HL-60 (cell line): ENCODE data around the gene PMEL.
"Not testable (repeated sequence)": the region's sequence is repeated elsewhere in the genome, so short reads cannot be mapped to it uniquely, and the experiment has no call there.

Experiments used
- DNase-seq, 2 experiments: peaks; one replicate each; pipeline ENCODE4 v3.0.0-alpha.2; 2010 to 2020; ENCODE audit warnings: low read depth in 1 of 2, low spot score in 1 of 2
- H3K27ac ChIP-seq: fragments of 250-450 bp; sonication (Bioruptor Pico); replicated peaks from 2 replicates; pipeline ENCODE4 v1.5.1; 2020; ENCODE audit warnings: mild to moderate bottlenecking, moderate library complexity
- H3K27me3 ChIP-seq: fragments of 250-450 bp; sonication (Bioruptor Pico); 2 replicates; pipeline ENCODE4 v1.5.1; 2021; ENCODE audit warnings: mild to moderate bottlenecking, moderate library complexity; ENCODE audit not compliant: insufficient read depth, poor library complexity, severe bottlenecking
- H3K4me3 ChIP-seq: replicated peaks from 2 replicates; pipeline ENCODE4 v1.5.1; 2011; ENCODE audit warnings: mild to moderate bottlenecking, control low read depth, low read length; ENCODE audit not compliant: insufficient read depth
- GABPA ChIP-seq: IDR thresholded peaks from 2 replicates; pipeline ENCODE4 v1.6.1; 2012; ENCODE audit warnings: low read depth
- POLR2AphosphoS5 ChIP-seq: IDR thresholded peaks from 2 replicates; pipeline ENCODE4 v1.6.1; 2012; ENCODE audit warnings: low read depth
- SPI1 ChIP-seq: IDR thresholded peaks from 2 replicates; pipeline ENCODE4 v1.6.1; 2012; ENCODE audit warnings: low read depth, mild to moderate bottlenecking, borderline replicate concordance
- TF ChIP-seq, protein P1 (sequence below): IDR thresholded peaks from 2 replicates; pipeline ENCODE4 v1.6.1; 2012; ENCODE audit warnings: low read depth; ENCODE audit not compliant: insufficient replicate concordance
- TF ChIP-seq, protein P2 (sequence below): IDR thresholded peaks from one replicate; pipeline ENCODE4 v1.5.1; 2011; ENCODE audit warnings: low read length, control low read depth, inconsistent platforms; ENCODE audit not compliant: insufficient read depth

The PMEL gene

DNA sequence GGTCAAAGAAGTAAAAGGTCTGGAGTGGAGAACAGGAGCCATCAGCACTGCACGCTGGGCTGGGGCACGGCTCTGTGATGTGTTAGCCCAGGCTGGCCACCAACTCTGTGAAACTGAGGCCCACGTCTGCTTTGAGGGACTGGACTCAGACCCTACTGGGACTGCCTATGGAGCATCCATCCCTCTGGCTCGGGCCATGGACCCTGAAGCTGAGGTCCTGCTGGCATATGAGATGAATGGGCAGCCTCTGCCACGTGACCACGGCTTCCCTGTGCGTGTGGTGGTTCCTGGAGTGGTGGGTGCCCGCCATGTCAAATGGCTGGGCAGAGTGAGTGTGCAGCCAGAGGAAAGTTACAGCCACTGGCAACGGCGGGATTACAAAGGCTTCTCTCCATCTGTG, 38.4 kb upstream of the PMEL start:
- Histone ChIP-seq H3K4me3 (no peak overlapping the region), H3K27ac (no peak overlapping the region), H3K27me3 (no peaks in the 10 kb centered on the region)
- no peak for TF ChIP-seq GABPA
- TF ChIP-seq POLR2AphosphoS5, result no peak
- TF ChIP-seq, protein P1, sequence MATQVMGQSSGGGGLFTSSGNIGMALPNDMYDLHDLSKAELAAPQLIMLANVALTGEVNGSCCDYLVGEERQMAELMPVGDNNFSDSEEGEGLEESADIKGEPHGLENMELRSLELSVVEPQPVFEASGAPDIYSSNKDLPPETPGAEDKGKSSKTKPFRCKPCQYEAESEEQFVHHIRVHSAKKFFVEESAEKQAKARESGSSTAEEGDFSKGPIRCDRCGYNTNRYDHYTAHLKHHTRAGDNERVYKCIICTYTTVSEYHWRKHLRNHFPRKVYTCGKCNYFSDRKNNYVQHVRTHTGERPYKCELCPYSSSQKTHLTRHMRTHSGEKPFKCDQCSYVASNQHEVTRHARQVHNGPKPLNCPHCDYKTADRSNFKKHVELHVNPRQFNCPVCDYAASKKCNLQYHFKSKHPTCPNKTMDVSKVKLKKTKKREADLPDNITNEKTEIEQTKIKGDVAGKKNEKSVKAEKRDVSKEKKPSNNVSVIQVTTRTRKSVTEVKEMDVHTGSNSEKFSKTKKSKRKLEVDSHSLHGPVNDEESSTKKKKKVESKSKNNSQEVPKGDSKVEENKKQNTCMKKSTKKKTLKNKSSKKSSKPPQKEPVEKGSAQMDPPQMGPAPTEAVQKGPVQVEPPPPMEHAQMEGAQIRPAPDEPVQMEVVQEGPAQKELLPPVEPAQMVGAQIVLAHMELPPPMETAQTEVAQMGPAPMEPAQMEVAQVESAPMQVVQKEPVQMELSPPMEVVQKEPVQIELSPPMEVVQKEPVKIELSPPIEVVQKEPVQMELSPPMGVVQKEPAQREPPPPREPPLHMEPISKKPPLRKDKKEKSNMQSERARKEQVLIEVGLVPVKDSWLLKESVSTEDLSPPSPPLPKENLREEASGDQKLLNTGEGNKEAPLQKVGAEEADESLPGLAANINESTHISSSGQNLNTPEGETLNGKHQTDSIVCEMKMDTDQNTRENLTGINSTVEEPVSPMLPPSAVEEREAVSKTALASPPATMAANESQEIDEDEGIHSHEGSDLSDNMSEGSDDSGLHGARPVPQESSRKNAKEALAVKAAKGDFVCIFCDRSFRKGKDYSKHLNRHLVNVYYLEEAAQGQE, result no peak
- TF ChIP-seq, protein P2, sequence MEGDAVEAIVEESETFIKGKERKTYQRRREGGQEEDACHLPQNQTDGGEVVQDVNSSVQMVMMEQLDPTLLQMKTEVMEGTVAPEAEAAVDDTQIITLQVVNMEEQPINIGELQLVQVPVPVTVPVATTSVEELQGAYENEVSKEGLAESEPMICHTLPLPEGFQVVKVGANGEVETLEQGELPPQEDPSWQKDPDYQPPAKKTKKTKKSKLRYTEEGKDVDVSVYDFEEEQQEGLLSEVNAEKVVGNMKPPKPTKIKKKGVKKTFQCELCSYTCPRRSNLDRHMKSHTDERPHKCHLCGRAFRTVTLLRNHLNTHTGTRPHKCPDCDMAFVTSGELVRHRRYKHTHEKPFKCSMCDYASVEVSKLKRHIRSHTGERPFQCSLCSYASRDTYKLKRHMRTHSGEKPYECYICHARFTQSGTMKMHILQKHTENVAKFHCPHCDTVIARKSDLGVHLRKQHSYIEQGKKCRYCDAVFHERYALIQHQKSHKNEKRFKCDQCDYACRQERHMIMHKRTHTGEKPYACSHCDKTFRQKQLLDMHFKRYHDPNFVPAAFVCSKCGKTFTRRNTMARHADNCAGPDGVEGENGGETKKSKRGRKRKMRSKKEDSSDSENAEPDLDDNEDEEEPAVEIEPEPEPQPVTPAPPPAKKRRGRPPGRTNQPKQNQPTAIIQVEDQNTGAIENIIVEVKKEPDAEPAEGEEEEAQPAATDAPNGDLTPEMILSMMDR, result no peak
- no peak for TF ChIP-seq SPI1
- DNase-seq, result no peak

DNA sequence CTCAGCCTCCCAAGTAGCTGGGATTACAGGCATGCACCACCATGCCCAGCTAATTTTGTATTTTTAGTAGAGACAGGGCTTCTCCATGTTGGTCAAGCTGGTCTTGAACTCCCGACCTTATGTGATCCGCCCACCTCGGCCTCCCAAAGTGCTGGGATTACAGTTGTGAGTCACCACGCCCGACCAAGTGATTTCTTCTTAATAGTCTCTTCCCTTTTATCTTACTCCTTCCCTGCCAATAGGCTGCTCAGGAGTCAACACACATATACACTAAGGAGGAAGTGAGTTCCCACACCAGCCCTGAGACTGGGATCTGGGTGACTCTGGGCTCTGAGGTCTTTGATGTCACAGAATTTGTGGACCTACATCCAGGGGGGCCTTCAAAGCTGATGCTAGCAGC, 37.5 kb upstream of the PMEL start:
- TF ChIP-seq SPI1, result peak; percentile 58; the same call in 1 of the 2 replicates
- not testable (repeated sequence) for H3K27ac ChIP-seq, H3K27me3 ChIP-seq, H3K4me3 ChIP-seq
- peak in 1 of 2 experiments; percentile 37 for DNase-seq

DNA sequence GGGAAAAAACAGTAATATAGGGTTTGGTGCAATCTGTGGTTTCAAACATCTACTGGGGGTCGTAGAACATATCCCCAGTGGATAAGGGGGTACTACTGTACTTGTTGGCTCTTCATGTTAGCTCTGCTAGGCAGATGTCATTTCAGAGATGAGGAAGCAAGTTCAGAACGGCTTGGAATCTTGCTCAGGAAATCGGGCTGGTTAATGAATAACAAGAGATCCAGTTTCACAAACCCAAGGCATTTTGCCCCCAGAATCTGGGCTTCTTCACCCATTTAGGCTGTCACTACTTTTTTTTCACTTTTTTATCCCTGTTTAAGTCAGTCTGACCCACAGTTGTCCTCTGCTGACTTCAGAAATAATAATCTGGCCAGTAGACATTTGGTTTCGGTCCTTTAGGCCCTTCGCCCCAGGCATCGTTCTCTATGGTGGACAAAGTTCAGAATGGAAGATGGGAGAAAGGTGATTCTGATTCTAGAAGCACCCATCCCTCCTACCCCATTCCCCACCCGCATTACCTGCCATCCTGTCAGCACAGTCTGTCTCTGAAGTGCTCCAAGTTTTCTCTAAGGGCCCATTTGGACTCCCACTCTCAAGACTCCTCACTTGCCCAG, 35.8 kb upstream of the PMEL start:
- TF ChIP-seq GABPA, result no peak
- TF ChIP-seq, protein P2, result no peak
- TF ChIP-seq, protein P1, result no peak
- TF ChIP-seq POLR2AphosphoS5, result no peak
- TF ChIP-seq SPI1, result no peak
- Histone ChIP-seq H3K27ac (no peak overlapping the region), H3K27me3 (no peaks in the 10 kb centered on the region), H3K4me3 (no peak overlapping the region)
- DNase-seq, result no peak

DNA sequence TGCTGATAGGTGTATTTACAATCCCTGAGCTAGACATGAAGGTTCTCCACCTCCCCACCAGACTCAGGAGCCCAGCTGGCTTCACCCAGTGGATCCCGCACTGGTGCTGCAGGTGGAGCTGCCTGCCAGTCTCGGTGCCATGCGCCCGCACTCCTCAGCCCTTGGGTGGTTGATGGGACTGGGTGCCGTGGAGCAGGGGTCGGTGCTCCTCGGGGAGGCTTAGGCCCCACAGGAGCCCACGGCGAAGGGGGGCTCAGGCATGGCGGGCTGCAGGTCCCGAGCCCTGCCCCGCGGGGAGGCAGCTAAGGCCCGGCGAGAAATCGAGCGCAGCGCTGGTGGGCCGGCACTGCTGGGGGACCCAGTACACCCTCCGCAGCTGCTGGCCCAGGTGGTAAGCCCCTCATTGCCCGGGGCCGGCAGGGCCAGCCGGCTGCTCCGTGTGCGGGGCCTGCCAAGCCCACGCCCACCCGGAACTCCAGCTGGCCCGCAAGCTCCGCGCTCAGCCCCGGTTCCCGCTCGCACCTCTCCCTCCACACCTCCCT, 34.2 kb upstream of the PMEL start:
- H3K27ac ChIP-seq, H3K27me3 ChIP-seq, DNase-seq, H3K4me3 ChIP-seq: not testable (repeated sequence)

DNA sequence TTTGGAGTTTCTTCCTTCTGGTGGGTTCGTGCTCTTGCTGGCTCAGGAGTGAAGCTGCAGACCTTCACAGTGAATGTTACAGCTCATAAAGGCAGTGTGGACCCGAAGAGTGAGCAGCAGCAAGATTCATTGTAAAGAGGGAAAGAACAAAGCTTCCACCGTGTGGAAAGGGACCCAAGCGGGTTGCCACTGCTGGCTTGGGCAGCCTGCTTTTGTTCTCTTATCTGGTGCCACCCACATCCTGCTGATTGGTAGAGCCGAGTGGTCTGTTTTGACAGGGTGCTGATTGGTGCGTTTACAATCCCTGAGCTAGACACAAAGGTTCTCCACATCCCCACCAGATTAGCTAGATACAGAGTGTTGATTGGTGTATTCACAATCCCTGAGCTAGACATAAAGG, 33.7 kb upstream of the PMEL start:
- not testable (repeated sequence) for H3K4me3 ChIP-seq, DNase-seq, H3K27ac ChIP-seq, H3K27me3 ChIP-seq
